Prostate gland (tissue), 2 donors: Measurements from ENCODE around the gene LCOR. TPM values are rescaled to one million over a fixed set of nuclear protein-coding genes. Genes with fewer than 3 reads are reported as not detected.

Experiments used
- DNase-seq: peaks from one replicate; pipeline ENCODE4 v3.0.0-alpha.2; 2019; ENCODE audit warnings: low spot score
- H3K27ac ChIP-seq, 2 donors: fragments of 200-600 bp; sonication (generic); 2 replicates each; pipeline ENCODE4 v1.5.1; 2017 to 2019
- H3K27me3 ChIP-seq: fragments of 200-600 bp; sonication (generic); replicated peaks from 2 replicates; pipeline ENCODE4 v1.5.1; 2019; ENCODE audit not compliant: insufficient read depth
- H3K36me3 ChIP-seq, 2 donors: fragments of 200-600 bp; sonication (generic); 1 replicate in 1 of 2; 2 replicates in 1 of 2; pipeline versions ENCODE4 v1.5.1 to v1.8.1; 2017 to 2019
- H3K4me1 ChIP-seq: fragments of 200-600 bp; sonication (generic); replicated peaks from 2 replicates; pipeline ENCODE4 v1.5.1; 2019
- H3K4me3 ChIP-seq, 2 donors: fragments of 200-600 bp; sonication (generic); 2 replicates each; pipeline ENCODE4 v1.5.1; 2017 to 2019
- H3K9me3 ChIP-seq: fragments of 200-600 bp; sonication (generic); 2 replicates; pipeline ENCODE4 v1.5.1; 2017
- CTCF ChIP-seq, 4 experiments: fragments of 200-600 bp in 2 of 4; fragments of 450-650 bp in 2 of 4; sonication (generic) in 2 of 4; IDR thresholded peaks; 1 replicate in 3 of 4; 2 replicates in 1 of 4; pipeline ENCODE4 v1.5.1; 2016 to 2019; ENCODE audit warnings: antibody characterized with exemption in 4 of 4, mild to moderate bottlenecking in 2 of 4, moderate library complexity in 2 of 4
- POLR2A ChIP-seq: fragments of 450-650 bp; IDR thresholded peaks from one replicate; pipeline ENCODE4 v1.6.1; 2016; ENCODE audit warnings: antibody characterized with exemption, mild to moderate bottlenecking
- POLR2AphosphoS5 ChIP-seq: sonication (generic); formaldehyde crosslinking; IDR thresholded peaks from one replicate; pipeline ENCODE4 v1.6.1; 2017; ENCODE audit warnings: antibody characterized with exemption
- WGBS: methylation state at CpG from one replicate; pipeline ENCODE4 v1.1.5; 2018; 5-methylcytosine and 5-hydroxymethylcytosine counted together
- intact Hi-C: fragments of 100-400 bp; cut with DNase I; formaldehyde crosslinking; loops from one replicate; pipeline ENCODE4 v1.14.2; 2022
- total RNA-seq, 2 donors: library from RNA; depleted of rRNA; stranded (reverse); fragments of >200 nt; gene quantifications; one replicate each; pipeline ENCODE4 v1.1.0, GENCODE V29; 2016

Gene LCOR
- total RNA-seq, 2 donors from 2014 or later: 32.8 to 40.0 TPM

- Histone ChIP-seq H3K4me1 (no peaks in the 10 kb centered on the region), H3K27ac (no peak overlapping the region), H3K27me3 (no peaks in the 10 kb centered on the region), H3K4me3 (no peak overlapping the region), H3K36me3 (no peaks in the 10 kb centered on the region), H3K9me3 (no peaks in the 10 kb centered on the region)
- no peak for DNase-seq
- TF ChIP-seq POLR2AphosphoS5 (no peak), POLR2A (no peak), CTCF (IDR thresholded peaks at IDR 0.05) (no peak)
- intact Hi-C loops: no loop called here
Measured at GRCh38 chr10:97011397-97011796, 179.3 kb downstream of the LCOR start.

GRCh38 chr10:97012470-97012869, 180.4 kb downstream of the LCOR start:
- no peak overlapping the region for H3K4me3 ChIP-seq
- H3K27me3 ChIP-seq: no peaks in the 10 kb centered on the region
- DNase-seq: no peak
- intact Hi-C loops: no loop called here
- no peaks in the 10 kb centered on the region for H3K9me3 ChIP-seq
- no peak for TF ChIP-seq POLR2AphosphoS5
- TF ChIP-seq CTCF (IDR thresholded peaks at IDR 0.05): no peak
- H3K4me1 ChIP-seq: no peaks in the 10 kb centered on the region
- H3K36me3 ChIP-seq: no peaks in the 10 kb centered on the region
- 91% methylated on average over 8 of the region's 8 CpGs for WGBS
- no peak overlapping the region for H3K27ac ChIP-seq

DNA sequence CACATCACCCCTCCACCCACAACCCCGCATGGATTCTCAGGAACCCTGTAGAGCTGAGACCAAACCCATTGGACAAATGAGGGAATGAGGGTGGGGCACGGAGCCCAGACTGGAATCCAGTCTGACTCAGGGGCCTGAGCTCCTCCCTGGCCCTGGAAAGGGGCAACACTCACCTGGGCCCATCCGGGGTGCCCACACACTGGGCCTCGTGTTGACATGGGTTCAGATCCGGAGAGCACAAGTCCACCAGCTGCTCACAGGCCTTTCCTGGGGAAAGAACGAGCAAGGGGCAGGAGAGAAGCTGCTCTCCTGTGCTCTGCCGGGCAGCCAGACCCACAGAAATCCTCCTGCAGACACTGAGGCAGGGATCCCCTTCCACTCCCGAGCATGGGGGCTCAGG, 181.5 kb downstream of the LCOR start:
- DNase-seq: no peak
- no peak for TF ChIP-seq POLR2AphosphoS5
- no peak for TF ChIP-seq CTCF (IDR thresholded peaks at IDR 0.05)
- TF ChIP-seq POLR2A: no peak

GRCh38 chr10:97013983-97014382, 181.9 kb downstream of the LCOR start:
- no peak for DNase-seq

More for the DNA sequence above, 181.5 kb downstream of the LCOR start:
- H3K36me3 ChIP-seq: no peaks in the 10 kb centered on the region
- WGBS: 90% methylated on average over 8 of the region's 8 CpGs
- intact Hi-C loops: no loop called here
- no peak overlapping the region for H3K4me3 ChIP-seq
- no peaks in the 10 kb centered on the region for H3K4me1 ChIP-seq
- H3K27me3 ChIP-seq: no peaks in the 10 kb centered on the region
- no peak overlapping the region for H3K27ac ChIP-seq
- H3K9me3 ChIP-seq: no peaks in the 10 kb centered on the region

More at GRCh38 chr10:97013983-97014382, 181.9 kb downstream of the LCOR start:
- Histone ChIP-seq H3K27ac (no peak overlapping the region), H3K4me1 (no peaks in the 10 kb centered on the region), H3K9me3 (no peaks in the 10 kb centered on the region), H3K27me3 (no peaks in the 10 kb centered on the region), H3K36me3 (no peaks in the 10 kb centered on the region), H3K4me3 (no peak overlapping the region)
- WGBS: 98% methylated on average over 8 of the region's 8 CpGs
- TF ChIP-seq POLR2A (no peak), CTCF (IDR thresholded peaks at IDR 0.05) (no peak), POLR2AphosphoS5 (no peak)
- intact Hi-C loops: no loop called here
